DMS53 treated with DMSO at 0.1 percent for 48 hours (cell line): ENCODE measurements around the gene PNP.

Source experiments
- DNase-seq: peaks from one replicate; lab custom pipeline; 2025; ENCODE audit not compliant: unreplicated experiment; lab: John Stamatoyannopoulos, UW

PNP gene

GRCh38 chr14:20454516-20455354 lies 14.5 kb upstream of the PNP start, which contains the start of the genes APEX1 and OSGEP:
TSS of gene APEX1 (plus strand) at chr14:20455226. CDS start at chr14:20455646, 420 bp downstream.
TSS of gene OSGEP (minus strand) at chr14:20454812. CDS start at chr14:20454683, 129 bp downstream.
- peak; percentile 56 for DNase-seq

DNA sequence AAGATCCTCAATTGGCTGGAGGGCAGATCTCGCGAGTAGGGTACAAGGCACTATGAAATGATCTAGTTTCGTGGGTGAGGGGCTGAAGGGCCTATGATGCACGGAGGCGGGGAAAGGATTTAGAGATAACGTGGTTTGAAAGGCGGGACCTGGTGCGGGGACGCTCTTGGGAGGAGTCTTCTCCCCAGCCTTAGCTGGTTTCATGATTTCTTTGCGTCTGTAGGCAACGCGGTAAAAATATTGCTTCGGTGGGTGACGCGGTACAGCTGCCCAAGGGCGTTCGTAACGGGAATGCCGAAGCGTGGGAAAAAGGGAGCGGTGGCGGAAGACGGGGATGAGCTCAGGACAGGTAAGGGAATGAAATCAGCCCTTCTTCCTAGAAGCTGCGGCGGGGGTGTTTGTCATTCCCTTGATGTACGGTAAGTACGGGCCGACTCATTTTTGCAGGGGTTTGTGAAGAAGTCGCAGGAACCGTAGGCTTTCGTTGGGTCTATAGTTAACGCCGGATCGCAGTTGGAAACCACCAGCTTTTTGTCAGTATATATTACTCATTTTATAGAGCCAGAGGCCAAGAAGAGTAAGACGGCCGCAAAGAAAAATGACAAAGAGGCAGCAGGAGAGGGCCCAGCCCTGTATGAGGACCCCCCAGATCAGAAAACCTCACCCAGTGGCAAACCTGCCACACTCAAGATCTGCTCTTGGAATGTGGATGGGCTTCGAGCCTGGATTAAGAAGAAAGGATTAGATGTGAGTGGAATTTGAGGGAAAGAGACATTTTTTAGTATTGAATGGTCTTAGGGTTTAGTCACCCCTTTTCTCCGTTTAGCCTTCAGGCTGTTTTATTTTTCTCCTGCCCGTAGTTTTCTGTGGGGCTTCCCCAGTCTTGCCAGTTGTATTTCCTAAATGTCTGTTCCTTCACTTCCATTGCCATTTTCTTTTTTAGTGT lies 13.6 kb upstream of the PNP start:
- DNase-seq = no peak

GRCh38 chr14:20456971-20457370 lies 12.2 kb upstream of the PNP start:
- DNase-seq = no peak

DNA sequence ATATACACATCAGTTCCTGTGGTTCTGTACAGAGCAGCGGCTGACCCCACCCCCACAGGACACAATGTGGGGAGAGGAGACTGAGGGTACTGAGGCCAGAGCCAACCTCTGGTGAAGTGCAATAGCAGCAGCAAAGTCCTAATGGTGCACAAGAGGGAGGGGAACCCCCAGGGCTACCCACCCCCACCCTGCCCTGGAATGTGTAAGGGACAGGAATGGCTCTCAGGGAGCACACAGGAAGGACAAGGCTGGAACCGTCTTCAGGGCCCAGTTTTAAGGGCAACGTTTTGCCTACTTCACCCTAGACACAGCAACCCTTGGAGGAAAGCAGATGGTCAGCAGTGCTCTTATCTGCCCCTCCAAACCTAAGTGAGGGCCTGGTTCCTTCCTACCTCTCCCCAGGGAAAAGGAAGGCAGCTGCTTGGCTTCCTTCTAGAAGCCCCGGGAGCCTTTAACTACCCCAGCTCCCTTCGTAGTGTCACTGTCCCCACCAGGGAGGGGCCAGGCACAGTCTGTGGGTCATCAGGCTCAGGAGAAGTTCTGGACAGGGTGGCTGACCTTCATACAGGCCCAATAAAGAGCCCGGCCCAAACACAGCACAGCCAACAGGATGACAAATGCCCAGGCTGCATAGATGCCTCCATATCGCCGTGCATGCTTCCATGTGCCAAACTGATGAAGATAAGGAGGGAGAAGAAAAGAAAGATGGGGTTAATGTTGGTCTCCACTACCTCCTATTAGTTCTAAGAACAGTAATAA lies 11.0 kb upstream of the PNP start:
- DNase-seq = no peak

GRCh38 chr14:20460458-20461224 lies 8.6 kb upstream of the PNP start:
- DNase-seq = peak; percentile 2

- DNase-seq = peak; percentile 97
Observed at GRCh38 chr14:20461225-20462141, 7.7 kb upstream of the PNP start, which contains the start of gene PIP4P1. TSS of gene PIP4P1 (minus strand) at chr14:20461434. CDS start at chr14:20461325, 109 bp downstream.

DNA sequence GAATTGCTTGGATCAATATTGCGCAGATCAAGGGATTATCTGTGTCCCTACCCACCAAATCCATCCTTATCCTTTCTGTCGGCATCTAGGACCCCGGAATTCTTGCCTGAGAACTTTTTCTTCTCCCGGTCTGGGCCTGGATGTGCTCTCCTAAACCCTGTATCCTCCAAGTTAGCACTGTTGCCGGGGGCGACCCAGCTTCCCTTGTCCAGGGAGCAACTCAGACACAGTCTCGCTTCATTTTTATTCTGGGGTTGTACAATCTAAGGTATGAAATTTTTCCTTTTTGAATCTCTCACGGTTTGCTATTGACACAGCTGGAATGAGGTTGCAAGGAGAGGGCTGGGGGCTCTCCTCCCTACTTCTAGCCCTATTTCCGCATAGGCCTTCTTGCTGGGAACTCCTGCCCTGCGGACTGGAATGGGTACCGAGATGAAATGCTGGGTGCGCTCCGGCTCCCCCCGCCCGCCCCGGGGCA lies 403 bp upstream of the PNP start:
- DNase-seq = no peak

DNA sequence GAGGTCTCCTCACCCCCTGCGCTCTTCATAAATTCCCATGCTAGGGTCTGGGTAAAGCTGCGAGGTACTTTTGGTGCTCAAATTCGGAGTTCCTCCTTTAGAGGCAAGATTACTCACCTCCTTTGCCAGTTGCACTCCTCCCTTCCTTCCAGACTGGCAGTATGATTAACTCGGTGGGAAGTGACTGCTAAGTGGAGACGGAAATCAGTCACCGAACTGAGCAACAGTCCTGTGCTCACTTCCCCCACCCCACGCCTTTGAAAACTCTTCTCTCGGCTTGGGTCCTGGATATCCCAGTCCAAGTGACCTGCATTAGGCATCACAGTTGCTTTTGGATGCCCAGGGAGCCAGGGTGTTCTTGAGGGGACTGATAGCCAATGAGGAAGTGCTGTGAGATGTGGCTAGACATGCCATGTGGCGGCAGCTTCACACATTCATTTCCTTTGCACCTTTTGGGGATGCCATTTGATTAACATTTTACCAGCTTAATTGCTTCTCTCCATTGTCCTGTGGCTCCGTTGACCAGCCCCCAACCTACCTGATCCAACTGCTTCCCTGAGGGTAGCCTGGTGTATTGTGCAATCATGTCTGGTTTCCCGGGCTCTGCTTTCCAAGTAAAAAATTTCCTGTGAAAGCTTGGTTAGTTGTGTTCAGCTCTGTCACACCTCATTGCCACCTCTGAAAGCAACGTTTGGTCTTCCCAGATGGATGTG lies 840 bp downstream of the PNP start:
- no peak for DNase-seq

GRCh38 chr14:20470603-20470901 lies 1.3 kb downstream of the PNP start:
- DNase-seq = no peak

- DNase-seq = no peak
Observed at GRCh38 chr14:20472536-20473169, 3.4 kb downstream of the PNP start.

GRCh38 chr14:20476776-20477175 lies 7.6 kb downstream of the PNP start:
- no peak for DNase-seq

GRCh38 chr14:20477211-20477876 lies 8.1 kb downstream of the PNP start:
- DNase-seq = no peak

- DNase-seq = no peak
Observed at GRCh38 chr14:20478894-20479293, 9.7 kb downstream of the PNP start.

- no peak for DNase-seq
Observed at GRCh38 chr14:20482382-20482781, 13.2 kb downstream of the PNP start.

- no peak for DNase-seq
Observed at GRCh38 chr14:20485900-20486299, 16.7 kb downstream of the PNP start.

DNA sequence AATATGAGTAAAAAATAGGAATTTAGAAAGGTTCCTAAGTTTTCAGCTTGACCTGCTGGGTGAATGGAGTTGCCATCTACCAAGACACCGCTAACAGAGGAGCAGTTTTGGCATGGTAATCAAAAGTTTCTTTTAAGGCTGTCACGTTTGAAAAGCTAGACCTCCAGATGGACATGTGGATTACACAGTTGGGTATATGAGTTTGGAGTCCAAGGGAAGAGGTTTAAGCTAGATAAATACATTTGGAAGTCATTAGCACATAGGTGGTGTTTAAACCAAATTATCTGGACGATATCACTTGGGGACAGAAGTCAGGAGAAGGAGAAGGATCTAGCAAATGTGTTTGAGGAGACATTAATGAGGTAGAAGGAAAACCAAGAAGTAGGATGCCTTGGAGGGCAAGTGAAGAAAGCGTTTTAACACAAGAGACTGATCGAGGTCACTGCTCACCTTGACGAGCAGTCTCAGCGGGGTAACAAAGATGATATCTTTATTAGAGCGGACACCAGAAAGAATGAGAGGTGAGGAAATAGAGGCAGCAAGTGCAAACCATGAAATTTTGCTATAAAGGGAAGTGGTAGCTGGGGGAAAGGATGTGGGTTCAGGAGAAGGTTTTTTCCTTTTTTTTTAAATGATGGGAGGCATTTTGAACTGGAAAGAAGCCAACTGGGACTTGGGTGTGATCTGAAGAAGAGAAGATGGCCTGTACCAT lies 17.6 kb downstream of the PNP start:
- no peak for DNase-seq

DNA sequence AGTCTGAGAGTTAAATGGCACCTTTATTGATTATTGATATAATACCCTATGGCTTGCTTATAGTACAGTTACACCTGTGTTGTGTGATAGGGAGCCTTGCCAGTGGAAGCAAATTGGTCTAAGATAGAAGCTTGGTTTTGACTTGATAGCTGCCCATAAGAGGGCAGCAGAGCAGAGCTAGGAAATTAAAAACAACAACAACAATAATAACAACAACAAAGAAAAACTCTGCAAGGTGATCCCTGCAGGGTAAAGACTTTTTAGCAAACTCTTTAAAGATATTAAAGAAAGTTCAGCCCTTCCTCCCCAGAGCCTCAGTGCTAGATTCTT lies 18.2 kb downstream of the PNP start:
- DNase-seq = no peak
